Calu3 (cell line): ENCODE data around the gene HOPX. TPM values are rescaled to one million over a fixed set of nuclear protein-coding genes. Genes with fewer than 3 reads are reported as not detected.
"Not testable (repeated sequence)": the region's sequence is repeated elsewhere in the genome, so short reads cannot be mapped to it uniquely, and the experiment has no call there.

Experiments
- BruUV-seq: library from RNA; stranded (reverse); fragments of 400-500 nt; replicated peaks from 2 replicates; lab custom pipeline; 2021; lab: Mats Ljungman, UMichigan
- CTCF ChIA-PET: fragments of 300-600 bp; sonication (Branson Sonifier 250); formaldehyde crosslinking; loops from one replicate; lab custom pipeline; 2022; ENCODE audit warnings: antibody characterized with exemption; lab: Charles Lee
- DNase-seq: peaks from one replicate; pipeline ENCODE4 v3.0.0; 2022
- H3K27ac Mint-ChIP-seq: one replicate; pipeline ENCODE4 v1.8.0; 2022; ENCODE audit warnings: mixed read lengths; ENCODE audit not compliant: unreplicated experiment
- H3K27me3 Mint-ChIP-seq: one replicate; pipeline ENCODE4 v1.8.0; 2022; ENCODE audit warnings: mixed read lengths; ENCODE audit not compliant: unreplicated experiment
- H3K36me3 Mint-ChIP-seq: one replicate; pipeline ENCODE4 v1.8.0; 2022; ENCODE audit warnings: mild to moderate bottlenecking, moderate library complexity, mixed read lengths; ENCODE audit not compliant: insufficient read depth, unreplicated experiment
- H3K4me1 Mint-ChIP-seq: one replicate; pipeline ENCODE4 v1.8.0; 2022; ENCODE audit warnings: mild to moderate bottlenecking, low read depth, mixed read lengths; ENCODE audit not compliant: unreplicated experiment
- H3K4me3 Mint-ChIP-seq: one replicate; pipeline ENCODE4 v1.8.0; 2022; ENCODE audit warnings: mild to moderate bottlenecking, low read depth, moderate library complexity, mixed read lengths; ENCODE audit not compliant: unreplicated experiment
- H3K9me3 Mint-ChIP-seq: one replicate; pipeline ENCODE4 v1.8.0; 2022; ENCODE audit warnings: low read depth, mixed read lengths; ENCODE audit not compliant: unreplicated experiment
- intact Hi-C: fragments of 100-400 bp; cut with micrococcal nuclease; formaldehyde crosslinking; loops from one replicate; pipeline ENCODE4 v1.10.0; 2022; ENCODE audit not compliant: unreplicated experiment
- total RNA-seq: library from RNA; stranded (reverse); gene quantifications from 2 replicates; pipeline ENCODE4 v1.2.3, GENCODE V29; 2022
- TF ChIP-seq, protein P1 (sequence below): fragments of 200-600 bp; IDR thresholded peaks from one replicate; pipeline ENCODE4 v1.8.0; 2022; ENCODE audit warnings: antibody characterized with exemption; ENCODE audit not compliant: unreplicated experiment

The HOPX gene
- total RNA-seq, 1 experiment from 2014 or later = not detected

DNA sequence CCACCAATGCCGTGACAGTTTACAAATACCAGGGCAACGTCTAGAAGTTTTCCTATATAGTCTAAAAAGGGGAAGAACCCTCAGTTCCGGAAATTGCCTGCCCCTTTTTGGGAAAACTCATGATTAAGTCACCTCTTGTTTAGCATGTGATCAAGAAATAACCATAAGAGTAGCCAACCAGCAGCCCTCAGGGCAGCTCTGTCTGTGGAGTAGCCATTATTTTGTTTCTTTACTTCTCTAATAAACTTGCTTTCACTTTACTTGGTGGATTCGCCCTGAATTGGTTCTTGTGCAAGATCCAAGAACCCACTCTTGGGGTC is 20.0 kb upstream of the HOPX start:
- no peaks in the 10 kb centered on the region for H3K36me3 Mint-ChIP-seq
- no peak overlapping the region for H3K27ac Mint-ChIP-seq
- no peaks in the 10 kb centered on the region for H3K27me3 Mint-ChIP-seq
- H3K4me3 Mint-ChIP-seq = no peak overlapping the region
- intact Hi-C loops = no loop called here
- no TSS peak for BruUV-seq
- DNase-seq = no peak
- H3K9me3 Mint-ChIP-seq = no peaks in the 10 kb centered on the region
- TF ChIP-seq, protein P1, sequence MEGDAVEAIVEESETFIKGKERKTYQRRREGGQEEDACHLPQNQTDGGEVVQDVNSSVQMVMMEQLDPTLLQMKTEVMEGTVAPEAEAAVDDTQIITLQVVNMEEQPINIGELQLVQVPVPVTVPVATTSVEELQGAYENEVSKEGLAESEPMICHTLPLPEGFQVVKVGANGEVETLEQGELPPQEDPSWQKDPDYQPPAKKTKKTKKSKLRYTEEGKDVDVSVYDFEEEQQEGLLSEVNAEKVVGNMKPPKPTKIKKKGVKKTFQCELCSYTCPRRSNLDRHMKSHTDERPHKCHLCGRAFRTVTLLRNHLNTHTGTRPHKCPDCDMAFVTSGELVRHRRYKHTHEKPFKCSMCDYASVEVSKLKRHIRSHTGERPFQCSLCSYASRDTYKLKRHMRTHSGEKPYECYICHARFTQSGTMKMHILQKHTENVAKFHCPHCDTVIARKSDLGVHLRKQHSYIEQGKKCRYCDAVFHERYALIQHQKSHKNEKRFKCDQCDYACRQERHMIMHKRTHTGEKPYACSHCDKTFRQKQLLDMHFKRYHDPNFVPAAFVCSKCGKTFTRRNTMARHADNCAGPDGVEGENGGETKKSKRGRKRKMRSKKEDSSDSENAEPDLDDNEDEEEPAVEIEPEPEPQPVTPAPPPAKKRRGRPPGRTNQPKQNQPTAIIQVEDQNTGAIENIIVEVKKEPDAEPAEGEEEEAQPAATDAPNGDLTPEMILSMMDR = no peak
- H3K4me1 Mint-ChIP-seq = peaks cover 3% of the 10 kb centered on the region
- CTCF ChIA-PET = interaction anchor here (0.7 kb wide), 1 partner anchor 33 kb away, joined by 3 read pairs; no protein-coding TSS in a partner anchor

DNA sequence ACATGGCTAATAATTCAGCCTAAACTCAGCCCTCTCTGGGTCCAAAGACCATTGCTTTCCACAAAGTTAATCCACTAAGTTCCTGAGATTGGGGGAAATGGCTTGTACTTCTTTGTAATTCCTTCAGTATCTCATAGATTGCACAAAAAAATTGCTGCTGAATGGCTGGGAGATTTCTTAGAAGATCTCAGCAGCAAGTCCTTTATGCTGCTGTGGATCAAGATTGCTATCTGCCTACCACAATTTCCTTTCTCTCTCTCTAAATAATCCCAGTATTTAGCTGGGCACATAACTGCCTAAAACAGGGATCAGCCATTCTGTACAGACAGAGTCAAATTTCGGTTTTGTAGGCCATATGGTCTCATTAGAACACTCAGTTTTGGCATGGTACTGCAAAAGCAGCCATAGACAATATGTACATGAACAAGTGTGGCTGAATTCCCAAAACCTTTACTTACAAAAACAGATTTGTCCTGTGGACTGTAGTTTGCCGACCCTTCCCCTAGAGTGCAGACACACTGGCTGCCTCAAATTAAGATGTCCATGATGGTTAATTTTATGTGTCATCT is 18.5 kb upstream of the HOPX start:
- no TSS peak for BruUV-seq
- no peak for DNase-seq
- Mint-ChIP-seq H3K4me1 (peaks cover 11% of the 10 kb centered on the region), H3K4me3 (no peak overlapping the region), H3K27ac (no peak overlapping the region), H3K9me3 (no peaks in the 10 kb centered on the region), H3K27me3 (no peaks in the 10 kb centered on the region), H3K36me3 (no peaks in the 10 kb centered on the region)
- TF ChIP-seq, protein P1 = no peak
- intact Hi-C loops = no loop called here
- CTCF ChIA-PET = no interaction called here

DNA sequence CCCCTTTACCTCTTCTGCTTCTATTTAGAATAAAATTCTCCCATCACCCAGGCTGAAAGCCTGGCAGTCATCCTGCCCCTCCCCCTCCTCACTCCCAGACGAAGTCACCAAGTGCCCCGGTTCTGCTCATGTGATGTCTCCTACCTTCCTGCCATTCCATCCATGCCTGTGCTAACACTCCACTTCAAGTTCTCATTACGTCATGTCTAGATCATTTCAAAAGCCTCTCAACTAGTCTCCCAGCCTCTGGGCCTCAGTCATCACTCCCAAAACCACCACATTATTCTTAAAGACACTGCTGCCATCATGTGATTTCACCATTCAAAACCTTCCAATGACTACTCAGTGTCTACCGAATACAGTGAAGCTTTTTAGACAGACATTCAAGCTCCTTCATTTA is 17.2 kb upstream of the HOPX start:
- Mint-ChIP-seq H3K4me3 (no peak overlapping the region), H3K9me3 (no peaks in the 10 kb centered on the region), H3K27me3 (no peaks in the 10 kb centered on the region), H3K27ac (no peak overlapping the region), H3K36me3 (no peaks in the 10 kb centered on the region), H3K4me1 (peaks cover 11% of the 10 kb centered on the region)
- TF ChIP-seq, protein P1 = no peak
- no TSS peak for BruUV-seq
- DNase-seq = no peak
- intact Hi-C loops = no loop called here
- CTCF ChIA-PET = no interaction called here

DNA sequence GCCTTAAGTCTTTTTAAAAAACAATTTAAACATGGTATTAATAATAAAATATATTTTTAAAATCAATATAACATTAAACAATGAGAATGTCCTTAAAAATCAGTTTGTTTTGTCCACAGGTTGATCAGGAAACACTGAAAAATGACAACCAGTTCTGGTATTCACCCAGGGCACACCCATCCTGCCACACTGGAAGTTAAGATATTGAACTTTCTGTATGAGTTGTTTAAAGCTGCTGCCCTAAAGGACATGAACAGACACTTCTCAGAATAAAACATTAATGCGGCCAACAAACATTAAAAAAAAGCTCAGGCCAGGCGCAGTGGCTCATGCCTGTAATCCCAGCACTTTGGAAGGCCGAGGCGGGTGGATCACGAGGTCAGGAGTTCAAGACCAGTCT is 15.0 kb upstream of the HOPX start:
- H3K4me1 Mint-ChIP-seq = peaks cover 11% of the 10 kb centered on the region
- peak overlapping the region; percentile 50 for H3K27ac Mint-ChIP-seq
- intact Hi-C loops = no loop called here
- H3K36me3 Mint-ChIP-seq = no peaks in the 10 kb centered on the region
- H3K27me3 Mint-ChIP-seq = no peaks in the 10 kb centered on the region
- no TSS peak for BruUV-seq
- CTCF ChIA-PET = interaction anchor here (0.6 to 0.8 kb wide), 2 partner anchors 18 to 24 kb away, joined by 3 to 4 read pairs; no protein-coding TSS in a partner anchor
- DNase-seq = peak; percentile 36
- TF ChIP-seq, protein P1 = no peak
- no peak overlapping the region for H3K4me3 Mint-ChIP-seq
- no peaks in the 10 kb centered on the region for H3K9me3 Mint-ChIP-seq

DNA sequence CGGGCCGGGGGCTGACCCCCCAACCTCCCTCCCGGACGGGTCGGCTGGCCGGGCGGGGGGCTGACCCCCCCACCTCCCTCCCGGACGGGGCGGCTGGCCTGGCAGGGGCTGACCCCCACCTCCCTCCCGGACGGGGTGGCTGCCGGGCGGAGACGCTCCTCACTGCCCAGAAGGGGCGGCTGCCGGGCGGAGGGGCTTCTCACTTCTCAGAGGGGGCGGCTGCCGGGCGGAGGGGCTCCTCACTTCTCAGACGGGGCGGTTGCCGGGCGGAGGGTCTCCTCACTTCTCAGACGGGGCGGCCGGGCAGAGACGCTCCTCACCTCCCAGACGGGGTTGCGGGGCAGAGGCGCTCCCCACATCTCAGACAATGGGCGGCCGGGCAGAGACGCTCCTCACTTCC is 12.4 kb upstream of the HOPX start:
- DNase-seq, H3K9me3 Mint-ChIP-seq, H3K27me3 Mint-ChIP-seq, CTCF ChIA-PET, H3K36me3 Mint-ChIP-seq, intact Hi-C loops, BruUV-seq, H3K4me3 Mint-ChIP-seq, H3K27ac Mint-ChIP-seq: not testable (repeated sequence)
- peaks cover 11% of the 10 kb centered on the region for H3K4me1 Mint-ChIP-seq
